ENCODE data around the gene STBD1.
"Not testable (repeated sequence)": the region's sequence is repeated elsewhere in the genome, so short reads cannot be mapped to it uniquely, and the experiment has no call there.

Gene STBD1

DNA sequence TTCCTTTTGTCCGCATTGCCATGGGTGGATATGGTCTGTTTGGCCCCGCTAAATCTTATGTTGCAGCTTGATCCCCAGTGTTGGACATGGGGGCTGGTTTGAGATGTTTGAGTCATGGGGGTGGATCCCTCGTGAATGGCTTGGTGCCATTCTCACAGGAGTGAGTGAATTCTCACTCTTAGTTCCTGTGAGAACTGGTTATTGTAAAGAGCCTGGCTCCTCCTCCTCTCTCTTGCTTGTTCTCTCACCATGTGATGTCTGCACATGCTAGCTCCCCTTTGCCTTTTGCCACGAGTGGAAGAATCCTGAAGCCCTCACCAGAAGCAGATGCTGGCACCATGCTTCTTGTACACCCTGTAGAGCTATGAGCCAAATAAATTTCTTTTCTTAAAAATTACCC is 22.6 kb upstream of the STBD1 start:
- no peak for DNase-seq (ENCODE audit: low spot score)

DNA sequence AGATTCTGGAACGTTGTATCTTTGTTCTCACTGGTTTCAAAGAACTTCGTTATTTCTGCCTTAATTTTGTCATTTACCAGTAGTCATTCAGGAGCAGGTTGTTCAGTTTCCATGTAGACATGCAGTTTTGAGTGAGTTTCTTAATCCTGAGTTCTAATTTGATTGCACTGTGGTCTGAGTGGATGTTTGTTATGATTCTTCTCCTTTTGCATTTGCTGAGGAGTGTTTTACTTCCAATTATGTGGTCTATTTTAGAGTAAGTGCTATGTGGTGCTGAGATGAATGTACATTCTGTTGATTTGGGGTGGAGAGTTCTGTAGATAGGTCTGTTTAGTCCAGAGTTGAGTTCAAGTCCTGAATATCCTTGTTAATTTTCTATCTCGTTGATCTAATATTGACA is 18.7 kb upstream of the STBD1 start:
- DNase-seq (ENCODE audit: low spot score) = not testable (repeated sequence)

DNA sequence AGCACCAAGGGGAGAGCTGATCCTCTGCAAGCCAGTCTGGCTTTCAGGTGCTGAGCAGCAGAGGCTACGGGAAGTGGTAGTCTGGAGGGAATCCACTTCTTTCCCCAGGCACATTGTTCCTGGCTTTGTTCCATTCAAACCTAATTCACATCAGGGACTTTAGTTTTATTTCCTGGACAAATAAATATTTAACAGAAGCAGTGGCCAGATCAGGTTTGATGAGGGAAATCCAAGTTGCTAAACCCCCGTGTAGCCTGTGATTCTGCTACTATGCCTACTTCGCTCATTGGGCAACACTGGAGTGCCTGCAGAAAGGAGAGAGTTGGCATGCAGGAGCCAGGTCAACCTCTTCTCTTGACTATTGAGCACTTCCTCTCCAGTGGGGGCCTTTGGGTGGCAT is 13.8 kb upstream of the STBD1 start:
- DNase-seq (ENCODE audit: low spot score) = no peak

DNA sequence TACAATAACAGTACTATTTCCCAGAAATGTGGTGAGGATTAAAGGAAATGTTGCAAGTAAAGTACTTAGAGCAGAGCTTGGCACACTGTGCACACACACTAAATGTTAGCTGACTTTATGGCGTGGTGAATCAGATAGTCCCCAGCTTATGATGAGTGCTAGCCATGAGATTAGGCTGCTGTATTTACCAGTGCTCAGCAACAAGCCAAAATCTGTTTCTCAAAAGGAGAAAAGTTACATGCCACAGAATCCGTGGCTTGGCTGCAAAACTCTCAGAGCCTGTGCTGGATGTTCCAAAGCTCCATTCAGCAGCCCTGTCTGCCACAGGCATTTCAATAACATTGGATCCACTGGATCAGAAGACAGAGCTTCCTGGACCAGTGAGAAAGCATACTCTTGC is 12.8 kb upstream of the STBD1 start:
- no peak for DNase-seq (ENCODE audit: low spot score)

DNA sequence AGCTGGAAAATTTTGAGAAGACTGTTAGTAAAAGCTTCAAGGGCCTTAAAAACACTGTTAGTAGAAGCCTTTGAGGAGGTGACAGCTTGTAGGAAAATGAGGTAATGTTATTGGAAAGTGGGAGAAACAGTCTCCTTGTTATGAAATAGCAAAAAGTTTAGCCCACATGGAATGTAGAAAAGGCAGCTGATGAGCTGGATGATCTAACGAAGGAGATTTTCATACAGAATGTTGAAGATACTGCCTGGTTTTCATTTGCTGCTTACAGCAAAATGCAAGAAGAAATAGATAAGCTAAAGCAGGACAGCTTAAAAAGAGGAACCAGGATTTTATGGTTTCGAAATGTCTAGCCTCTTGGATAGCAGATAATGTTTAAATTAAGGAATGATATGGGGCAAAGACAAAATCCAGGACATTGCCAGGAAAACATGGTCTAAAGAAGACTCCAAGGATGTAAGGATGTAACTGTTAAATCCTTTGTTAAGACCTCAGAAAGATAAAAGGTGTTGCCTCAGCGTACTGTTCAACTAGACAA is 10.2 kb upstream of the STBD1 start:
- no peak for DNase-seq (ENCODE audit: low spot score)

DNA sequence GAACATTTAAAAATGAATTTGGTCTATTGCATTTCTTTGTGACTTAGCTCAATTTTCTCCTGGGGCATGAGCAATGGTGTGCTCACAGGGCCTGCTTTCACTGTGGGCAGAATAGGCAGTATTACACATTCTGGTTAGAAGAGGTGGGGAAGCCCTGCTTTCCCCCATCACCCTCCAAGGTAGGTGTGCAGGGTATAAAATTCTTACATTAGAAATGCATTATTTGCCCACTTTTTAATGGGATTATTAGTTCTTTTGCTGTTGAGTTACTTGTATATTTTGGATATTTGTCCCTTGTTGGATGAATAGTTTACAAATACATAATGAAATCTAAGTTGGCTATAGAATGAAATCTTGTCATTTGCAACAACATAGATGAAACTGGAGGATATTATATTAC is 8.3 kb upstream of the STBD1 start:
- DNase-seq (ENCODE audit: low spot score) = no peak

DNA sequence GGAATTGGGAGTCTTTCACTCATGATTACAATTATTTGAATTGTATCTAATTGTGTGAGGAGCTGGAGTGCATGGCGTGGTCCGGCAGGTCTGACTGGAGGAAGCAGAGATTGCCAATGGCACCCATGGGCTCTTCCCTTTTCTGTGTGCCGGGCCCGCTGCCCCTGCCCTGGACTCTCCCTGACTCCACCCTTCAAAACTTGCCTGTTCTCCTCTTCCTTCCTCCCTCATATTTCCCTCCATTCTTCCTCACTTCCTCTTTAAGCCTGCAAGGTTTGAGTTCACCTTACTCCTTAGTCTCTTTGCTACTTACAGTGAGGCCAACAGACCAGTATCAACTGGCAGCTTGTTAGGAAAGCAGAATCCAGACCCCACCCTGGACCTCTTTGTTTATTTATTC is 6.5 kb upstream of the STBD1 start:
- no peak for DNase-seq (ENCODE audit: low spot score)

DNA sequence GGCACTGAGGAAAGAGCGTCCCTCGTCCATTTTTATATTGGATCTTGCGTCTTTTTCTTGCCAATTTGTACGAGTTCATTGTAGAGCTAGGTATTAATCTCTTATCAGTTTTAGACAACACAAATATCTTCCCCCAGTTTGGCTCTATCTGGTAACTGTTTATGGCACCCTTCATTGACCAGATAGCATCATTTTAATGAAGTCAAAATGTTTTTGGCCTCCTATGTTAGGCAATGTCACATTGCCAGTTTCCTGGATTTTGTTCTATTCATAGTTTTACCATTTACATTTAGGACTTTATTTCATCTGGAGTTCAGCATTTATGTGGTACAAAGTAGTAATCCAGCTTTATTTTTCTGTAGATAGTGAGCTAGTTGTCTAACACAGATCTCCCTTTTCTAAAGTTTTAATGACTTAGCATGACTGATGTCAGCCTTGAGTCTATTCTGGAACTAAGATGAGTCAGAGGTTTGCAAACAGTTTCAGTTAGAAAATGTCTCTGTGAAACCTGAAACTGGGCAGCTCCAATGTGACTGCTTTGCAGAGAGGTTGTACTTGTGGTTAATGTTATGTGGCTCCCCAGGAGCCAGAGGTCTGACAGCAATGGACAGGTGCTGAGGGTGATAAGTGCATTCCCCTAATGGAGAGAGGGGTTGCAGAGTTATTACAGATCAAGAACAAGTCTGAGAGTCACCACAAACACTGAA is 5.3 kb upstream of the STBD1 start:
- peak; percentile 42 for DNase-seq (ENCODE audit: low spot score)

DNA sequence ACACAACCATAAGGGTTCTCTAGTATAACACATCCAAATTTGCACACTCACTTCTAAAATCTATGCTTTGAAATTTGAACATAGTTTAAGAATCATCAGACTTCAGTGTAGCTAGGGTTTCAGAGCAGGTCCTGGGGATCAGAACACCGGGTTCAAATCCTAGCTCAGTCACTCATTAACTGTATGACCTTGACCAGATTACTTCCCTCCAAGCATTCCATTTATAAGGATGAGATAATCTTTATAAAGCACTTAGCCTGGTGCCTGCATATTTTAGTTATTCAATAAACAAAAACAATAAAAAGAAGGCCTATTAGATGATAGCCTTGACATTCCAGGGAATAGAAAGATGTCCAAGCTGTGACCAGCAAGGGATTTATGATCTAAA is 4.8 kb upstream of the STBD1 start:
- DNase-seq (ENCODE audit: low spot score) = no peak

DNA sequence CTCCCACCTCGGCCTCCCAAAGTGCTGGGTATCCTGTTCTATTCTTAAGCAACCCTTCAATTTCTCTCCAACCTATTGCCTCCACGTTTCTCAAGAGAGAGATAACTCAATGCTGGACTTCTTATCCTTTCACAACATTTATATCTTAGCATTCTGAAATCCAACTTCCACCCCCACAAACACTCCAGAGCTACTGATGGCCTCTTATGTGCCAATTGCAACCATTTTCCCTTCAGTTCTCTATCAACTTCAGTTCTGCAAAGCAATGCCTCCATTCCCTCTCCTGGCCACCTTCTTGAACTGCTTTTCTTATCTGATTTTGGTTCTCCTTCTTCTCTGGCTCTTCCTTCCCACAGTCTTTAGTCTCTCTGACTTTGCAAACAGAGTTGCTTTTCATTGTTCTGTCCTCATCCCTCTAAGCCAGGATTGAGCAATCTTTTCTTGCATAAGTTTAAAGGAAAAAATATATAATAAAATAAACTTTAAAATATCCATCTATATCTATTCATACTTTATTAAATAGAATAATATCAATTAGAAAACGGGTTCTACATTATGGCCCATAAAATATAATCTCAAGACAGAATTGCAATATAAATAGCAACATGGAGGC is 3.6 kb upstream of the STBD1 start:
- DNase-seq (ENCODE audit: low spot score) = no peak

DNA sequence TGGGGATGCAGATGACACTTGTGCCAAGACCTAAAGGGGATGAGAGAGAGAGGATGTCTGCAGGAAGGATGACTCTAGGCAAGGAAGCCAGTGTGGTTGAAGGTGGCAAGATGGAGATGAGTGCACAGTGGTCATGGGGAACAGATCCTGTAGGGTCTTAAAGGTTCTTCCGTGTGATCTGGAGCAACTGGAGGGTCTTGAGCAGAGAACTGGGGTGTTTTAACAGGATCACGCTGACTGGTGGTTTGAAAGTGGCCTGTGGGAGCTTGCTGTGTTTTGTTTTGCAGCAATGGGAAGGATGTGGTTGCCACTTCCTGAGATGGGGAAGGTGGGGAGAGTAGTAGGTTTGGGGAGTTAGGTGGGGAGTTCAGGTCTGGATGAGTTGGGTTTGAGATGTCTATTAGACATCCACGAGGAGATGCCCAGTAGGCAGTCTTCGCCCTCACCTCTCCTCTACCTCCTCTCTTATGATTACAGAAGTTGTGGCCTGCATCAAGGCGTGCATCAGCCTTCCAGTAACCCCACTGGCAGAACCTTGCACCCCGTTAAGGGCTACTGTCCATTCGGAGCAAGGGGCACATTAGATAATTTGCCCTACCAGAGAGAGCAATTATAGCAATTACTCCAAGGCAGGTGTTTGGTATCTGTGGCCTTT is 1.4 kb upstream of the STBD1 start:
- DNase-seq (ENCODE audit: low spot score) = no peak

DNA sequence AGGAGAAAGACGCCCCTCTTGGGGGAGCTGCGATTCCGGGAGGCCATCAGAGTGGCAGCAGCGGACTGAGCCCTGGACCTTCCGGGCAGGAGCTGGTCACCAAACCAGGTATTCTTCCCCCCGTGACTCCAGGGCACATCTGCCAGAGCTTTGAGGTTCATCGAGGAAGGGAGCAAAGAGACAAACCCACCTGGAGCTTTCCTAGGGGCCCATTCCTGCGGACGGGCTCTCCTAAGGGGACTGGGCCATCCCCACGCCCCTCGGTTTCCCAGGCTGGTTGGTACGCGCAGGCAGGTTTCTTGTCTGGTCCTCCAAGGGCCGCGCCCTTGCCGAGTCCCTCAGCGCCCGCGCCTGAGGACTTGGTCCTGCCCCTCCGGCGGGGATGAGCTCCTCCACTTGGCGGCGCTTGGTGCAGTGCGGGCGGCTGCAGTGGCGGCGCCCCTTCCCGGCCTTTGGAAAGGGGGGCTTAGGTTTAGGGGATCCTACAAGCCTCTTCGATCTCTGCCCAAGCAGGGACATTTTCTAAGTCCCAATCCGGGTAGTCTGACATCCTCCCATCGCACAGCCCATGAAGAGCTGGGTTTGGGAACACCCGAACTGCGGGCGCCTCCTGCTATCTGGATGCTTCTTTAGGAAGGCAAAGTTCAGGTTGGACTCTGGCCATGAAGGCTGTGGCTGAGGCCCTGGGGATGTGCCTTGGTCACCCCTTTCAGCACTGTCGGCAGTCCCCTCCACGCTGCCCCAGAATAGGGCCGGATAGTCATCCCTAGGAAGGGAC is 538 bp downstream of the STBD1 start:
- DNase-seq (ENCODE audit: low spot score) = peak; percentile 32

DNA sequence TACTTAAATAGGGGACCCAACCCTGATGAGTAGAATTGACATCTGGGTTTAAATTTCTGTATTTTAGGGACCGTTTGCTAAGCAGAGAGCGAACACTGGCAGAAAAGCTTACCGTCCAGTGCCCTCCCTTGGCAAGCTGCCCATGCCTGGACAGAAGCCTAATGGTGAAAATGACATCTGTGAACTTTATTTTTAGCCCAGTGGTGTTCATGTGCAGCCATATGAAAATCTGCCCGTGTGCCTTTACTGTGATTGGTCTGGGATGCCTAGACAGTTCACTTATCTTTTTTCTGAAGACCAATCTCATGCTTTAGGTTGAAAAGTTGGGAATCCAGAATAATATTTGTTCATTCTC is 1.1 kb downstream of the STBD1 start:
- no peak for DNase-seq (ENCODE audit: low spot score)

DNA sequence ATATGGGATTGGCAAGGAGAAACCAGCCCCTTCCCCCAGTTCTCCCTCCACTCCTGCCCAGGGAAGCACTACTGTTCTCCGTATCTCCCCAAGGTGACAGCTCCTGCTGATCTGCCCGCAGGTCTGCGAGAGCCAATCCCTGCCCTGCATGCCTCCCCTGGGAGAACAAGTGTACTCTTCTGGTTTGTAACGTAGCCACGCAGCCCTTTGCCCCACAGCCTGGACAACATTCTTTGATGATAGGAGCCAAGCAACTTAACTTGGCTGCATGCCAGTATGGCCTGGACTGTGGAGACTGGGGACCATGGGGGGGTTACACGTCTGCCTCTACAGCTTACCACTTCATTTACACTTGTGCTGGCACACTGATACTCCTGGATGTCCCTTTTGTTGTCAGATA is 2.0 kb downstream of the STBD1 start:
- DNase-seq (ENCODE audit: low spot score) = peak; percentile 38

DNA sequence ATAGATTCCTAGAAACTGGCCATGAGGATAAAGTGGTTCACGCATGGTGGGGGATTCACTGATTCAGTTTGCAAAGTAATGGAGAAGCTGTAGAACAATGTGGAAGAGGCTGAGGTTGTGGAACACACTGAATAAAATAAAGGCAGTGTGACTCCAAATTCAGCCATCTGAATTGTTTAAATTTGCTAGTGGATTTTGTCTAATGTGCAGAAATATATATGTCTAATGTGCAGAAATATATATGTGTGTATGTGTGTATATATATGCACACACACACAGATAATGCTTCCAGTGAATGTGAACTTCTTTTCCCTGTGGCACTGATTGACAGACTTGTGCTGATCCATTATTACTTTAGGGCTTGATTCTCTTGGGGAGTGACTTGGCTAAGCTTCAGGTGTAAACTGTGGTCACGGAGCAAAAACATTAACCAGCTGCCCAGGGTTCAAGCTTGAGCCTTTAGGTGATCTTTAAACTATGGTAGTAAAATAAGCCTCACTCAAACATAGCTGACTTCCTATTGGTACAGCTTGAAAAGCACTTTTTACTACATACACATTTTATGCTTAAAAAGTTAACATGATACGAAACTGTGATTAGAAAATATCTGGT is 3.5 kb downstream of the STBD1 start:
- DNase-seq (ENCODE audit: low spot score) = no peak

DNA sequence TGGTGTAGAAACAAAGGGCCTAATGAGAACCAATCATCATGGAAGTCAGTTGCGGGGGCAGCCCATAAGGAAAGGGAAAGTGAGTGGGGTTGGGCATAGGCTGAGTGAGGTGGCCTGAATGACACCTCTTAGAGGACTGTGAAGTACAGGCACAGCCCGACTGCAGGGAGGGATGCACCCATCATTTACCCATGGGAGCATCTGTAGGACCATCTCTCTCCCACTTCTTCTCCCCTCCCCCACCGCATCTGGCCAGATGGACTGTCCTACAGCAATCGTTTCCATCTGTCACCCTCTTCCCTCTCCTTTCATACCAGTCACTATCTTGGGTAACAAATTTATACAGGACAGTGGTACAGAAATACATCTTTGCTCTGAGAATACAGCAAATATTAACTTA is 4.2 kb downstream of the STBD1 start:
- no peak for DNase-seq (ENCODE audit: low spot score)

DNA sequence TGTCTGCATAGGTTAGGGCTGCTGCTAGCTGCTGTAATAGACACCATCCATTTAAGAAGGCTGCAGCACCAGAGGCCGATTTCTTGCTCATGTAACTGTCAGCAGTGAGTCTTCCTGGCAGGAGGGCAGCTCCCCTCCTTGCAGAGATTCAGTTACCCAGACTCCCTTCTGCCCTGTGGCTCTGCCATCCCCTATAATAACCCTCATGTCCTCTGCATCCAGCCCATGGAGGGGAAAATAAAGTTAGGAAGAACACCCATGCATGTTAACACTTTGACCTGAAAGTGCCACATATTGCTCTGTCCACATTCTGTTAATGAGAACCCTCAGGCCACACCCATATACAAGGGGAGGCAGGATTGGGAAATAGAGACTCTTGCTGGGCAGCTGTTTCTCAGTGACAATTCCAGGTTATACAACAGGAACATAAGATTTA is 5.4 kb downstream of the STBD1 start:
- DNase-seq (ENCODE audit: low spot score) = no peak

DNA sequence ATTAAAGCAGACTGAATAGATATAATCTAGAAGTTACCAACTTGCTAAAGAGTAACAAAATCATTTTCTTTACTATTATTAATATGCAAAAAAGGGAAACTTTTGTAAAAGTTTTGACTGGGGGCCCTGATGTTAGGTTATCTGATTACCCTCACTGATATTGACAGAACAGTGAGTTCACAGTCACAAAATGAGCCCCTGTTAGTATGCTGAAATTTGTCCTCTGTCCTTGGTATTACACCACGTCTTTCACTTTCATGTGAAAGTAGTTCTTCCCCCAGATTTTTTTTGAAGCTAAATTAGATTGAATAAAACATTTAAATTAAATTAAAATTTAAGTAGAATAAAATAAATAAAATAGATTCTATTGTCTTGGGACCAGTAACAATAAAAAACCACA is 5.9 kb downstream of the STBD1 start:
- DNase-seq (ENCODE audit: low spot score) = no peak

DNA sequence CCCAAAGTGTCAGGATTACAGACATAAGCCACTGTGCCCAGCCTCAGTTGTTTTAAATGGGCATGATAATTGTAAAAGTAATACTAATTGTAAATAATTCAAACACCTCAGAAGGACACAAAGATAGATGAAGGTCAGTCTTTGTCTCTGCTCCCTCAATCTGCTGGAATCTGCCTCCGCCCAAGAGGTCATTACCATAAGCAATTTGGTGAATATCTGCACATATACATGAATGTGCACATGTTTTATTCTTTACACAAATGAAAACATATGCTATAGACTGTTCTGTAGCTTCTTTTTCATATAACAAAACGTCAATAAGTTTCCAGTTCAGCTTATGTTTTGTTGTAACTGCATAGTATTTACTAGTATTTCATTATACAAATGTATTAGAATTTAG is 7.0 kb downstream of the STBD1 start:
- no peak for DNase-seq (ENCODE audit: low spot score)

DNA sequence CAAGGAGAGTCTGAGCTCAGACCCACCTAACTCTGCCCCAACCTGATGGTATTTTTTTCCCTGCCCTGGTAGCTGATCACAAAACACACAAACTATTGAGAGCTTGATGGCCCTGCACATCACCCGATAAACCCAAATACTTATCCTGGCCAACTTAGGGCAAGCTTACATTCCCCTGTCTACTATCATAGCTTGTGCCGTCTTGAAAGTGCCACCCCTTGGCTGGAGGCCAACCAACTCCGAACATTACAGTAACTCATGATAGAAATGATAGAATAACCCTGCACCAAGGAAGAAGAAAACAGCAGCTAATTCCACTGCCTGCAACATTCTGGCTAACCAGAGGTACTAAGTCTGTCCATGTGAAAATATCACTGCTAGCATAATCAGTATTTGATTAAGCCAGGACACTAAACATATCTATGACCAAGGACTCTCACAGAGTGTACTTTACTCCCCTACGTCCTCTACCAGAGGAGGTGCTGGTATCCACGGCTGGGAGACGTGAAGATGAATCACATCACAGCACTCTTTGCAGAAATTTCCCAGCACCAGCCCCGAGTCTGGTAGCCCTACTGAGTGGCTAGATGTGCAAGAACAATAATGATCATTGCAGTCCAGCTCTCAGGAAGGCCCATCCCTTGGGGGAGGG is 8.9 kb downstream of the STBD1 start:
- DNase-seq (ENCODE audit: low spot score) = no peak

DNA sequence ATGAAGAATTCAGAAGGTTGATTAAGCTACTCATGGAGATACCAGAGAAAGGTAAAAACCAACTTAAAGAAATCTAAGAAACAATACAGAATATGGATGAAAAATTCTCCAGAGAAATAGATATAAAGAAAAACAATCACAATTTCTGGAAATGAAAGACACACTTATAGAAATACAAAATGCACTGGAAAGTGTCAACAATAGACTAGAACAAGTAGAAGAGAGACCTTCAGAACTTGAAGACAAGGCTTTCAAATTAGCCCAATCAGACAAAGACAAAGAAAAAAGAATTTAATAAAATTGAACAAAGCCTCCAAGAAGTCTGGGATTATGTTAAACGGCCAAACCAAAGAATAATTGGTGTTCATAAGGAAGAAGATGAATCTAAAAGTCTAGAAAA is 9.6 kb downstream of the STBD1 start:
- no peak for DNase-seq (ENCODE audit: low spot score)

DNA sequence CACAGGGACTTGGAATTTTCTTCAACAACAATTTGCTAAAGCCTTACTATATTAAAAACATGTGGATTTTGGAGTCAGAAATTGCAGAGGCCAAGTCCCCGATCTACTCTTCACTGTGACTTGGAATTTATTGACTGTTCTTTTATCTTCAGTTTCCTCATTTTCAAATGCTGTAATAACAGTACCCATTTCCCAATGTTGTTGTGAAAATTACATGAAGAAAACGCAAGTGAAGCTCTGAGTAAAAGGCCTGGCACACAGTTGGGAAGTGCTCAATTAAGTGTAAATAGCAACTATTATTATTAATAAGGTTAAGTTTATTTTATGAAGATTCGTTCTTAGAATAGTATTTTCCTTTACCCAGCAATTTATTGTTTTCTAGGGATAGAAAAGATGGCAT is 15.7 kb downstream of the STBD1 start:
- no peak for DNase-seq (ENCODE audit: low spot score)

Data from HuH-7.5 (cell line).